Cerebellar cortex (tissue), 1 donor: Measurements from ENCODE around the gene TMEM169.
"Not testable (repeated sequence)": the region's sequence is repeated elsewhere in the genome, so short reads cannot be mapped to it uniquely, and the experiment has no call there.

Source experiments
- DNase-seq: peaks from one replicate; pipeline ENCODE4 v3.0.0-alpha.2; 2015; ENCODE audit warnings: low spot score

The TMEM169 gene

DNA sequence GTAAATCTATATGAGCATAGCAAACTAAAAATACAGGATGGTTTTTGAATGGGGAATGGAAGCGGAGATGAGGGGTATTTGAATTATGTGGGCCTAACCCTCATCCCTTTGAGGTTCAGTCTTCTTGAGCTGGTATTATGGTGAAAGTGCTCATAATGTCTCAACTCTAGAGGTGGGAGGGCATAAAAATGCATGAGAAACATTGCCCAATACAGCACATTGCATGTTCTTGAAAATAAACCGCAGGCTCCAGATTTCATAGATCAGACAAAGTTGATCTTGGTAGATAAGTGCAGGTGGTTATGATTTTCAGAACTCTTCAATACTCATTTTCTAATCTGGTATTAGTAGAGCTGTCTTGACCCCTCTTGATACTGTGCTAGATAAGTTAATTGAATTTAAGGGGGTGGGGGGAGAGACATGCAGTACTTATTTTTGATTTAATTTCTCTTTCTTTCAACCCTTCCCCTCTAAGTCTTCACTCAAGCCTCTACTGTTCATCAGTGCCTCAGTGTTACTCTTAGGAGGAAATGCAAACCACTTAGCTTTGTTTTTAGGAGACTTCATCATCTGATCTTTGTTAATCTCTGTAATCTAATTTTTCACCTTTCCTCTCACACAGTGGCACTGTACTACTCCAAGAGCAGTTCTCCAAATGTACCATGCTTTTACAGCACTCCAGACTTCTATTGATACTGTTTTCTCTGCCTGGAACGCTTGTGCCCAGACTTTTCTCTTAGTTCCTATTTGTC is 49.6 kb downstream of the TMEM169 start:
- no peak for DNase-seq

- DNase-seq = no peak
Measured at GRCh38 chr2:216132585-216132984, 50.9 kb downstream of the TMEM169 start.

DNA sequence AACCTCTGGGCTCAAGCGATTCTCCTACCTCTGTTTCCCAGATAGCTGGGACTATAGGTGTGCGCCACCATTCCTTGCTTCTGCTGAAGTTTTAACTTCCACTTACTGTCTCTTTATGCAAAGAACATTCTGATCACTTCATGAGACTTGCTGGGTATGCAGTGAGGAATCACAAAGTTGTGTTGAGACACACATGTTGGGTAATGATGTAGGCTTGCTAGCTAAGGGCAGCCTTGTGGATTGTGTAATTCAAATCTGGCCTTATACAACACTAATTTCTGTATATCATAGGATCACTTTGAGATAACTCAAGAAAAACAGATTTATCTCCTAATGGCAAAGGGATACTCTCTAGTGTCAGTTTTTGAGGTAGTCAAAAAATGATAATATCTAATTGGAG is 51.7 kb downstream of the TMEM169 start:
- no peak for DNase-seq

DNA sequence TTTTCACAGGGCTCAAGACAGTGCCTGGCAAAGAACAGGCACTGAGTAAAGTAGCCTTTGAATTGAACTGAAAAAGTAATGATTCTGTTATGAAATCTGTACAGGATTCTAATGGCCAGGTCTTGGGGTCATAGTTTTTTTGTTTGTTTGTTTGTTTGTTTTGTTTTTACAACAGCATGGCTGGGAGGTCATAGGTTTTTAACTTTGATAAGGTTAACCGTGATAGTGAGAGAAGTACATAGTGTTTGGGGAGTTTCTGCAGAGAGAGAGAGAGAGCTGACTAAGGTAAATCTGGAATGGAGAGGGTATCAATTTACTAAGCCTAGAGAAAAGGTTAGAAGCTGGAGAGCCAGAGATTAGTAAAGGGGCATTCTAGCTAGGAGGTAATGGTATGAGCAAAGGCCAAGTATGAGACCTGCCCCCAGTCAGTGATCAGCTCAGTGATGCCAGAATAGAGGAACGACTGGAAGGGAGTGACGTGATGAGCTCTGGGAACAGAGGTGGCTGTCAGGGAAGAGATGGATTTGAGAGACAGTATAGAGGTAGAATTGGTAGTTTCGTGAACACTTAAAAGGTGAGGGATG is 53.3 kb downstream of the TMEM169 start:
- no peak for DNase-seq

DNA sequence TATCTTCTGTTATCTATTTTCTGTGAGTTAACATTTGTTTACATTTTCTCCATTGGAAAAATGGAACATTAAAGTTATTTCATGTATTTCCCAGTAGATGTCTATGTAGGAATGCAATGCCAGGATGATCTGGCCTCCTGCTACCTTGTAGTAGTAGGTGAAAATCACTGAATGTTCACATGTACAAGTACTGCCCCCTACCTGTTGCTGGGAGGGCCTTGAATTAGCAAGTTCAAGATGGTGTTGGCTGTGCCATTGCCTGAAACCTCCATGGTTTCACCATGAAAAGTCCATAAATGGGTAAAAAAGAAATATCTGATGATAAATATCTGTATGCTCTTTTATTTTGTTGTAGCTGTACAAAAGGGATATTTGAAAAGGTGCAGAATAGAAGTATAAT is 58.2 kb downstream of the TMEM169 start:
- DNase-seq = no peak

DNA sequence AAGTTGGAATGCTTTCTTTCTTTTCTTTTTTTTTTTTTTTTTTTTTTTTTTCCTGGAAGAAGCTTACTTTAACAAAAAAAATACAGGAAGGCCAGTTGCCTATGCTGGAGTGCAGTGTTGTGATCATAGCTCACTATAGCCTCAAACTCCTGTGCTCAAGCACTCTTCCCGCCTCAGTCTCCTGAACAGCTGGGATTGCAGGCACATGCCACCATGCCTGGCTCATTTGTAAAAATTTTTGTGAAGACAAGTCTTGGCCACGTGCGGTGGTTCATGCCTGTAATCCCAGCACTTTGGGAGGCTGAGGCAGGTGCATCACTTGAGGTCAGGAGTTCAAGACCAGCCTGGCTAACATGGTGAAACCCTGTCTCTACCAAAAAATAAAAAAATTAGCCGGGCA is 59.8 kb downstream of the TMEM169 start:
- DNase-seq = not testable (repeated sequence)

- no peak for DNase-seq
Measured at GRCh38 chr2:216142540-216142939, 60.8 kb downstream of the TMEM169 start.

DNA sequence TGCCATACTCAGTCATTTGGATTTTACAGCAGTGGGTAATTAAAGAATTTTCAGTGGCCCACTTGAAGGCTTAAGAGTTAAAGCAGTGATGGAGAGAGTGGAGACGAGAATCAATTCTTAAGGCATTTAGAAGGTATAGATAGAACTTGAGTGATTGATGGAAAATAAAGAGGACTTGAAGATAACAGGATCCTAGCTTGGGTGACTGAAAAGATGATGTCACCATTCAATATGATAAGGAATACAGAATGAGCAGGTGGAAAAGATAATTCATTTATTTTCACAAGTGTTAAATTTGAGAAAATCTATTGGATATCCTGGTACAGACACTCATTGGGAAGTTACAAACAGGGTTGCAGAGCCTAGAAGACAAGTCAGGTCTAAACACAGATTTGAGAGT is 62.7 kb downstream of the TMEM169 start:
- DNase-seq = no peak

DNA sequence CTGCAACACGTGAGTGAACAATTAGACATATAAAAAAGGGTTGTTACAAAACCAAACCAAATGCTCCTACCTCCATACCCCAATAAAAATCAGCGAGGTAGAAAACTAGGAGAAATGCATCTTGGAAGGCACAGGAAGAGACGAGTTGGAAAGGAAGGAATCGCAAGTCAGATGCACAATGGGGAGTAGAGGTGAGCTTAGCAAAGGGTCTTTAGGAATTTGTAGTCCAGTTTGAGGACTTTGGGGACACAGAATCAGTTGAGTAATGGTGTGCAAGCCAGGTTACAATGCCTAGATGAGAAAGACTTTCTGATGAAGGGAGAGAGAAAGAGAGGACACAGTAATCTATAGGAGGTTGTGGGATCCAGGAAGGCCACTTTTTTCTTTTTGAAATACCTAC is 63.1 kb downstream of the TMEM169 start:
- no peak for DNase-seq

- no peak for DNase-seq
Measured at GRCh38 chr2:216146573-216146972, 64.9 kb downstream of the TMEM169 start.

DNA sequence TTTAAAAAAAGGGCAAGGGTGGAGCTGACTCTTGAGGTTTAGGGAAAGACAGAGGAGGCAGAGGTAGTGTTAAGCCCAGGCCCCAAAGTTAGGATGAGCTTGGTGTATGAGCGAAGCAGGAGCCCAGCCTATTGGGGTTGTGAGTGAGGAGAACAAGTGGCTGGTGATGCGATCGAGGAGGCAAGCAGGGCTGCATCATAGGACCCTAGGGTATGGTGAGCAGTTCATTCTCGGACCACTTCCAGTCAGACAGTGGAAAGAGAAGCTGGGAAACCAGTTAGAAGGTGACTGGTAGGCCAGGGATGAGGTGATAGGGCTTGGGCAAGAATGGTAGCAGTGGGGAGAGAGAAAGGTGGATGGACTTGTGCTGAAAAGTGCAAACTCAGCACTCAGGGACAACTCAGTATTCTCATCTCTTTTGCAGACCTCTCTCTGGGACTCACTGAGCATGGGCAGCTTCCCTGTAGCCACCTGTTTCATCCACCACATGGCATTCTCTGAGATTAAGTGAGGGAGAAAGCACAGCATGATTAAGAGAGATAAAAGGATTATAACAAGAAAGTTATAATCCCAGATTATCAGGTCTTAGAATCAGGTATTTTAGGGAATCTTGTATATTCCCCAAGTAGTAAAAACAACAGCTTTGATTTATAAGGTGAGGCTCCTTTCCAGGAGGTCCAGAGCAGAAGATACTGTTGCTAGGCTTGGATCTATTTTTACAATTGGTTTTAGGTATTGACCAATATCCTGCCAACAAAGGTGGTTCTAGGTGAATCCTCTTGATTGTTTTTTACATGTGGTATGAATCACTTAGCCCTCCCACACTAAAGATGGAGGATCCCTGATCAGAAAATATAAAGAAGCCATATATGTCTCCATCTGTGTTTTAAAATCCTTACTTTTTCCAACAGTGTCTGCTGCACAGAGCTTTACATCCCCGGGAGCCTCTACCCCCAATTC is 65.7 kb downstream of the TMEM169 start:
- DNase-seq = no peak

GRCh38 chr2:216148983-216149382 is 67.3 kb downstream of the TMEM169 start:
- DNase-seq = no peak

- DNase-seq = no peak
Measured at GRCh38 chr2:216149741-216150140, 68.0 kb downstream of the TMEM169 start.

GRCh38 chr2:216151313-216152025 is 69.8 kb downstream of the TMEM169 start:
- DNase-seq = no peak
